HepG2 (cell line): ENCODE results near the gene ZFP69B. TPM values are rescaled to one million over a fixed set of nuclear protein-coding genes. Genes with fewer than 3 reads are reported as not detected.

Experiments
- ATRX ChIP-seq: sonication (generic); formaldehyde crosslinking; IDR thresholded peaks from 2 replicates; pipeline ENCODE4 v1.4.0; 2020; ENCODE audit warnings: missing genetic modification reagents, borderline replicate concordance
- BATF2 ChIP-seq: sonication (generic); formaldehyde crosslinking; IDR thresholded peaks from 2 replicates; pipeline ENCODE4 v1.8.0; 2022; ENCODE audit warnings: mild to moderate bottlenecking, missing genetic modification reagents, moderate library complexity
- HDAC1 ChIP-seq: sonication (generic); formaldehyde crosslinking; IDR thresholded peaks from 2 replicates; pipeline ENCODE4 v1.5.1; 2020; ENCODE audit warnings: mild to moderate bottlenecking, missing genetic modification reagents
- HOXA3 ChIP-seq: sonication (generic); formaldehyde crosslinking; IDR thresholded peaks from 2 replicates; pipeline ENCODE4 v1.5.0; 2020; ENCODE audit warnings: missing genetic modification reagents
- NFIB ChIP-seq: sonication (generic); formaldehyde crosslinking; IDR thresholded peaks from 2 replicates; pipeline ENCODE4 v1.9.0; 2021; ENCODE audit warnings: missing genetic modification reagents, mild to moderate bottlenecking, borderline replicate concordance
- NKX3-1 ChIP-seq: sonication (generic); formaldehyde crosslinking; IDR thresholded peaks from 2 replicates; pipeline ENCODE4 v1.5.0; 2020; ENCODE audit warnings: missing genetic modification reagents
- POLR2AphosphoS2 ChIP-seq: IDR thresholded peaks from 2 replicates; pipeline ENCODE4 v1.6.1; 2011; ENCODE audit warnings: low read depth, low read length, improper control_type of control experiment
- SAP130 ChIP-seq: IDR thresholded peaks from 2 replicates; pipeline ENCODE4 v1.6.1; 2016; ENCODE audit warnings: low read depth
- SATB2 ChIP-seq: sonication (generic); formaldehyde crosslinking; IDR thresholded peaks from 2 replicates; pipeline ENCODE4 v1.5.0; 2020; ENCODE audit warnings: missing genetic modification reagents
- TFDP1 ChIP-seq: IDR thresholded peaks from 2 replicates; pipeline ENCODE4 v1.6.1; 2016; ENCODE audit warnings: missing compliant biosample characterization, missing genetic modification reagents, borderline replicate concordance
- ZBTB33 ChIP-seq: sonication (generic); formaldehyde crosslinking; IDR thresholded peaks from 2 replicates; pipeline ENCODE4 v1.4.0; 2020; ENCODE audit warnings: missing genetic modification reagents
- ZBTB37 ChIP-seq: sonication (generic); formaldehyde crosslinking; IDR thresholded peaks from 2 replicates; pipeline ENCODE4 v1.4.0; 2020; ENCODE audit warnings: mild to moderate bottlenecking, missing genetic modification reagents
- ZBTB38 ChIP-seq: sonication (generic); formaldehyde crosslinking; IDR thresholded peaks from 2 replicates; pipeline ENCODE4 v1.5.1; 2020; ENCODE audit warnings: mild to moderate bottlenecking, missing genetic modification reagents
- ZFY ChIP-seq: sonication (generic); formaldehyde crosslinking; IDR thresholded peaks from 2 replicates; pipeline ENCODE4 v1.4.0; 2020; ENCODE audit warnings: missing genetic modification reagents
- ZMAT3 ChIP-seq: sonication (generic); formaldehyde crosslinking; conservative IDR thresholded peaks from 2 replicates; pipeline ENCODE4 v1.7.0; 2021; ENCODE audit warnings: missing genetic modification reagents
- ZNF138 ChIP-seq: sonication (generic); formaldehyde crosslinking; IDR thresholded peaks from 2 replicates; pipeline ENCODE4 v1.5.0; 2020; ENCODE audit warnings: mild to moderate bottlenecking, low read depth, missing genetic modification reagents
- ZNF235 ChIP-seq: sonication (generic); formaldehyde crosslinking; IDR thresholded peaks from 2 replicates; pipeline ENCODE4 v1.8.1; 2023; ENCODE audit warnings: mild to moderate bottlenecking, missing genetic modification reagents, borderline replicate concordance
- ZNF253 ChIP-seq: sonication (generic); formaldehyde crosslinking; IDR thresholded peaks from 2 replicates; pipeline ENCODE4 v1.8.0; 2022; ENCODE audit warnings: mild to moderate bottlenecking, missing genetic modification reagents, borderline replicate concordance
- ZNF317 ChIP-seq: sonication (generic); formaldehyde crosslinking; IDR thresholded peaks from 2 replicates; pipeline ENCODE4 v1.5.0; 2020; ENCODE audit warnings: mild to moderate bottlenecking, missing genetic modification reagents
- ZNF382 ChIP-seq: sonication (generic); formaldehyde crosslinking; IDR thresholded peaks from 2 replicates; pipeline ENCODE4 v1.5.0; 2020; ENCODE audit warnings: missing genetic modification reagents, mild to moderate bottlenecking, borderline replicate concordance
- ZNF44 ChIP-seq: sonication (generic); formaldehyde crosslinking; IDR thresholded peaks from 2 replicates; pipeline ENCODE4 v1.5.1; 2020; ENCODE audit warnings: mild to moderate bottlenecking, missing genetic modification reagents
- ZNF557 ChIP-seq: sonication (generic); formaldehyde crosslinking; IDR thresholded peaks from 2 replicates; pipeline ENCODE4 v1.4.0; 2020; ENCODE audit warnings: missing genetic modification reagents
- ZNF605 ChIP-seq: sonication (generic); formaldehyde crosslinking; IDR thresholded peaks from 2 replicates; pipeline ENCODE4 v1.8.0; 2022; ENCODE audit warnings: mild to moderate bottlenecking, missing genetic modification reagents
- ZNF652 ChIP-seq: IDR thresholded peaks from 2 replicates; pipeline ENCODE4 v1.6.1; 2016; ENCODE audit warnings: low read depth, borderline replicate concordance
- ZSCAN29 ChIP-seq: sonication (generic); formaldehyde crosslinking; conservative IDR thresholded peaks from 2 replicates; pipeline ENCODE4 v1.4.0; 2020; ENCODE audit warnings: mild to moderate bottlenecking, missing genetic modification reagents
- ZSCAN31 ChIP-seq: sonication (generic); formaldehyde crosslinking; IDR thresholded peaks from 2 replicates; pipeline ENCODE4 v1.5.0; 2020; ENCODE audit warnings: low read depth, mild to moderate bottlenecking, missing genetic modification reagents
- polyA plus RNA-seq, 8 experiments: library from polyadenylated mRNA; depleted of rRNA in 3 of 8; stranded (reverse) in 7 of 8; unstranded in 1 of 8; fragments of >200 nt; fragmentation: Illumina TruSeq in 4 of 8; extraction: Trizol in 4 of 8; gene quantifications; 2 replicates each; pipeline versions ENCODE4 v1.2.1 to v1.2.3, GENCODE V29; 2011 to 2016; ENCODE audit warnings: low read depth in 4 of 8, missing spikeins in 1 of 8, mixed read lengths in 1 of 8; ENCODE audit not compliant: insufficient read depth in 1 of 8
- total RNA-seq, 5 experiments: library from RNA; depleted of rRNA; stranded (reverse); fragments of >200 nt; fragmentation: Illumina TruSeq; extraction: Trizol; gene quantifications; 2 replicates each; pipeline ENCODE4 v1.2.3, GENCODE V29; 2016; ENCODE audit warnings: low read depth in 1 of 5

Gene ZFP69B
- total and polyA plus RNA-seq, 2 of the 13 experiments (the other 11 are each of a cell fraction or from before 2014, with no cell fraction given), result 4.6 to 7.7 TPM

- TF ChIP-seq ZBTB37 (CRISPR knock-in tag) (no peak), ZNF253 (no peak), ZNF605 (peak; percentile 56; the same call in 1 of the 2 replicates), SAP130 (CRISPR knock-in tag) (peak; percentile 89), ATRX (no peak), ZNF235 (CRISPR knock-in tag) (peak; percentile 42; the same call in 1 of the 2 replicates), ZNF317 (peak; percentile 16), NKX3-1 (CRISPR knock-in tag) (0 out of 2 replicates have a peak, but pooled peaks have one; percentile 51), HDAC1 (CRISPR knock-in tag) (peak; percentile 92), ZNF652 (CRISPR knock-in tag) (no peak), ZNF138 (CRISPR knock-in tag) (no peak), ZSCAN31 (0 out of 2 replicates have a peak, but pooled peaks have one; percentile 46), ZBTB38 (peak; percentile 88), HOXA3 (CRISPR knock-in tag) (peak; percentile 81; the same call in 1 of the 2 replicates), ZSCAN29 (peak; percentile 57), ZMAT3 (CRISPR knock-in tag) (no peak), TFDP1 (peak; percentile 79; the same call in 1 of the 2 replicates), NFIB (CRISPR knock-in tag) (no peak), BATF2 (CRISPR knock-in tag) (0 out of 2 replicates have a peak, but pooled peaks have one; percentile 11), ZBTB33 (CRISPR knock-in tag) (no peak; the same call in 1 of the 2 replicates), ZNF557 (CRISPR knock-in tag) (0 out of 2 replicates have a peak, but pooled peaks have one; percentile 17), ZFY (CRISPR knock-in tag) (peak; percentile 77), ZNF44 (CRISPR knock-in tag) (peak; percentile 61; the same call in 1 of the 2 replicates), ZNF382 (CRISPR knock-in tag) (no peak), SATB2 (CRISPR knock-in tag) (no peak), POLR2AphosphoS2 (no peak)
These were observed at the start of gene ZFP69B (continued) for GRCh38 chr1:40449684-40450494.
